Suprapubic skin (tissue), 4 donors: ENCODE data around the gene GTF2B.

Source experiments
- CTCF ChIP-seq, 2 donors: fragments of 200-600 bp in 1 of 2; fragments of 450-650 bp in 1 of 2; sonication (generic) in 1 of 2; IDR thresholded peaks; one replicate each; pipeline ENCODE4 v1.5.1; 2016 to 2019; ENCODE audit warnings: antibody characterized with exemption in 2 of 2, mild to moderate bottlenecking in 1 of 2, moderate library complexity in 1 of 2
- POLR2A ChIP-seq, 2 donors: fragments of 450-650 bp; IDR thresholded peaks; one replicate each; pipeline ENCODE4 v1.6.1; 2017; ENCODE audit warnings: antibody characterized with exemption in 2 of 2, mild to moderate bottlenecking in 2 of 2, moderate library complexity in 2 of 2
- POLR2AphosphoS5 ChIP-seq, 3 donors: sonication (generic); formaldehyde crosslinking; IDR thresholded peaks; one replicate each; pipeline ENCODE4 v1.6.1; 2017; ENCODE audit warnings: antibody characterized with exemption in 3 of 3

GRCh38 chr1:88917321-88918025 lies 26.1 kb upstream of the GTF2B start:
- no peak for TF ChIP-seq CTCF (IDR thresholded peaks at IDR 0.05)
- TF ChIP-seq POLR2A (IDR thresholded peaks at IDR 0.05) = no peak
- TF ChIP-seq POLR2AphosphoS5 (IDR thresholded peaks at IDR 0.05) = no peak
